ENCODE measurements around the gene MYO5C.

GRCh38 chr15:52204657-52205056, 90.9 kb downstream of the MYO5C start:
- TF ChIP-seq EZH2 (IDR thresholded peaks at IDR 0.05; ENCODE audit: low read length): no peak
- TF ChIP-seq, protein P1, sequence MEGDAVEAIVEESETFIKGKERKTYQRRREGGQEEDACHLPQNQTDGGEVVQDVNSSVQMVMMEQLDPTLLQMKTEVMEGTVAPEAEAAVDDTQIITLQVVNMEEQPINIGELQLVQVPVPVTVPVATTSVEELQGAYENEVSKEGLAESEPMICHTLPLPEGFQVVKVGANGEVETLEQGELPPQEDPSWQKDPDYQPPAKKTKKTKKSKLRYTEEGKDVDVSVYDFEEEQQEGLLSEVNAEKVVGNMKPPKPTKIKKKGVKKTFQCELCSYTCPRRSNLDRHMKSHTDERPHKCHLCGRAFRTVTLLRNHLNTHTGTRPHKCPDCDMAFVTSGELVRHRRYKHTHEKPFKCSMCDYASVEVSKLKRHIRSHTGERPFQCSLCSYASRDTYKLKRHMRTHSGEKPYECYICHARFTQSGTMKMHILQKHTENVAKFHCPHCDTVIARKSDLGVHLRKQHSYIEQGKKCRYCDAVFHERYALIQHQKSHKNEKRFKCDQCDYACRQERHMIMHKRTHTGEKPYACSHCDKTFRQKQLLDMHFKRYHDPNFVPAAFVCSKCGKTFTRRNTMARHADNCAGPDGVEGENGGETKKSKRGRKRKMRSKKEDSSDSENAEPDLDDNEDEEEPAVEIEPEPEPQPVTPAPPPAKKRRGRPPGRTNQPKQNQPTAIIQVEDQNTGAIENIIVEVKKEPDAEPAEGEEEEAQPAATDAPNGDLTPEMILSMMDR (optimal IDR thresholded peaks at IDR 0.05 in 1 of 3, IDR thresholded peaks at IDR 0.05 in 1 of 3, conservative IDR thresholded peaks at IDR 0.05 in 1 of 3; ENCODE audit: extremely low read depth in 1 of 3, insufficient read depth in 2 of 3, low read length in 3 of 3): no peak

All from keratinocyte (primary cell).